DMS79 treated with DMSO at 0.1 percent for 48 hours (cell line): Measurements from ENCODE around the gene FAR1.
"Not testable (repeated sequence)": the region's sequence is repeated elsewhere in the genome, so short reads cannot be mapped to it uniquely, and the experiment has no call there.

Experiments used
- DNase-seq: peaks from one replicate; lab custom pipeline; 2025; lab: John Stamatoyannopoulos, UW

The FAR1 gene, protein sequence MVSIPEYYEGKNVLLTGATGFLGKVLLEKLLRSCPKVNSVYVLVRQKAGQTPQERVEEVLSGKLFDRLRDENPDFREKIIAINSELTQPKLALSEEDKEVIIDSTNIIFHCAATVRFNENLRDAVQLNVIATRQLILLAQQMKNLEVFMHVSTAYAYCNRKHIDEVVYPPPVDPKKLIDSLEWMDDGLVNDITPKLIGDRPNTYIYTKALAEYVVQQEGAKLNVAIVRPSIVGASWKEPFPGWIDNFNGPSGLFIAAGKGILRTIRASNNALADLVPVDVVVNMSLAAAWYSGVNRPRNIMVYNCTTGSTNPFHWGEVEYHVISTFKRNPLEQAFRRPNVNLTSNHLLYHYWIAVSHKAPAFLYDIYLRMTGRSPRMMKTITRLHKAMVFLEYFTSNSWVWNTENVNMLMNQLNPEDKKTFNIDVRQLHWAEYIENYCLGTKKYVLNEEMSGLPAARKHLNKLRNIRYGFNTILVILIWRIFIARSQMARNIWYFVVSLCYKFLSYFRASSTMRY

GRCh38 chr11:13668102-13668956 lies at the start of gene FAR1:
Gene FAR1 (plus strand): TSS chr11:13668668. CDS start chr11:13694766, 26,098 bp downstream.
- peak; percentile 95 for DNase-seq

GRCh38 chr11:13620063-13620462 lies 48.4 kb upstream of the FAR1 start:
- no peak for DNase-seq

DNA sequence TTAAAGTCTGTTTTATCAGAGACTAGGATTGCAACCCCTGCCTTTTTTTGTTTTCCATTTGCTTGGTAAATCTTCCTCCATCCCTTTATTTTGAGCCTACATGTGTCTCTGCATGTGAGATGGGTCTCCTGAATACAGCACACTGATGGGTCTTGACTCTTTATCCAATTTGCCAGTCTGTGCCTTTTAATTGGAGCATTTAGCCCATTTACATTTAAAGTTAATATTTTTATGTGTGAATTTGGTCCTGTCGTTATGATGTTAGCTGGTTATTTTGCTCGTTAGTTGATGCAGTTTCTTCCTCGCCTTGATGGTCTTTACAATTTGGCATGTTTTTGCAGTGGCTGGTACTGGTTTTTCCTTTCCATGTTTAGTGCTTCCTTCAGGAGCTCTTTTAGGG lies 41.6 kb upstream of the FAR1 start:
- not testable (repeated sequence) for DNase-seq

DNA sequence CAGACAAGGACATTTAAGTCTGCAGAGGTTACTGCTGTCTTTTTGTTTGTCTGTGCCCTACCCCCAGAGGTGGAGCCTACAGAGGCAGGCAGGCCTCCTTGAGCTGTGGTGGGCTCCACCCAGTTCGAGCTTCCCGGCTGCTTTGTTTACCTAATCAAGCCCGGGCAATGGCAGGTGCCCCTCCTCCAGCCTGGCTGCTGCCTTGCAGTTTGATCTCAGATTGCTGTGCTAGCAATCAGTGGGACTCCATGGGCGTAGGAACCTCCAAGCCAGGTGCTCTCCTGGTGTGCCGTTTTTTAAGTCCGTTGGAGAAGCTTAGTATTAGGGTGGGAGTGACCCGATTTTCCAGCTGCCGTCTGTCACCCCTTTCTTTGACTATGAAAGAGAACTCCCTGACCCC lies 39.8 kb upstream of the FAR1 start:
- not testable (repeated sequence) for DNase-seq

GRCh38 chr11:13629779-13630178 lies 38.7 kb upstream of the FAR1 start:
- DNase-seq = no peak

GRCh38 chr11:13635290-13635689 lies 33.2 kb upstream of the FAR1 start:
- DNase-seq = no peak

- DNase-seq = no peak
These were observed 32.7 kb upstream of the FAR1 start for GRCh38 chr11:13635804-13636203.

DNA sequence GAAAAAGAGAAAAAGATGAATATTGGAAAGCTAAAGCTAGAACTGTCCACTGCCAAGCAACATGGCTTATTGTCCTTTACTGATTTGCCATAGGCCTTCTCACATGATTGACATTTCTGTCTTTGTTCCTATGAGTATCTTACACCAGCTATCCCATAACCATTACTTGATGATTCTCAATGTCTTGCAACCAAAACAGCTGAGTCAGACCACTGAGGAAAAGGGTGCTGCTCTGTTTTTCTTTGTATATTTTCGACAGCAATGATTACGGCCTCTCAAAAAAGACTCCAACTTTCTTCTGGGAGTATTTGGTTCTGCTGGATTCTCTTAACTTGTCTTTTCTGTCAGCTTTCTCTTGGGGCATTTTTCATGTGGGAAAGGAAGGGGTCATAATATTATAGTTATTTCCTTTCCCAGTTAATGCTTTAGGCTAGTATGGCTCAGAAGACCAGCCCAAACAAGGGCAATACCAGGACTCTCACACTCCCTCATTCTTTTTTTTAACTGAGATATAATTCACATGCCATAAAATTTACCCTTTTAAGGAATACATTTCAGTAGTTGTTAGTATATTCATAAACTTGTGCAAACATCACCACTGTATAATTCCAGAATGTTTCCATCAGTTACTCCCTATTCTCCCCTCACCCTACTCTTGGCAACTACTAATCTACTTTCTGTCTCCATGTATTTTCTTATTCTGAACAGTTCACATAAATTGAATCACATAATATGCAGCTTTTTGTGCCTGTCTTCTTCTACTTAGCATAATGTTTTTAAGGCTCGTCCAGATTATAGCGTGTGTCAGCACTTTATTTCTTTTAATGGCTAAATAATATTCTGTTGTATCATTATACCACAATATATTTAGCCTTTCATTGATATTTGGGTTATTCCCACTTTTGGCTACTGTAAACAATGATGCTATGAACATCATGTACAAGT lies 31.1 kb upstream of the FAR1 start:
- DNase-seq = no peak

DNA sequence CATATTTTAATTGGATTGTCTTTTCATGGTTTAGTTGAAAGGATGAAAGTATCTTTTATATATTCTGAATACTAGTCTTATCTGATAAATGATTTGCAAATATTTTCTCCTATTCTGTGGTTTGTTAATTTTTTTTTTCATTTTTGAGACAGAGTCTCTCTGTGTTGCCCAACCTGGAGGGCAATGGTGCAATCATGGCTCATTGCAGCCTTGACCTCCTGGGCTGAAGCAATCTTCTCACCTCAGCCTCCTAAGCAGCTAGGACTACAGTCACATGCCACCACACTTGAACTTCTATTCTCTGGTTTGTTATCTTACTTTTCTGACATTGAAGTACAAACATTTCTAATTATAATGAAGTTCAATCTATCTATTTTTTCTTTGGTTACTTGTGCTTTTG lies 30.0 kb upstream of the FAR1 start:
- no peak for DNase-seq

DNA sequence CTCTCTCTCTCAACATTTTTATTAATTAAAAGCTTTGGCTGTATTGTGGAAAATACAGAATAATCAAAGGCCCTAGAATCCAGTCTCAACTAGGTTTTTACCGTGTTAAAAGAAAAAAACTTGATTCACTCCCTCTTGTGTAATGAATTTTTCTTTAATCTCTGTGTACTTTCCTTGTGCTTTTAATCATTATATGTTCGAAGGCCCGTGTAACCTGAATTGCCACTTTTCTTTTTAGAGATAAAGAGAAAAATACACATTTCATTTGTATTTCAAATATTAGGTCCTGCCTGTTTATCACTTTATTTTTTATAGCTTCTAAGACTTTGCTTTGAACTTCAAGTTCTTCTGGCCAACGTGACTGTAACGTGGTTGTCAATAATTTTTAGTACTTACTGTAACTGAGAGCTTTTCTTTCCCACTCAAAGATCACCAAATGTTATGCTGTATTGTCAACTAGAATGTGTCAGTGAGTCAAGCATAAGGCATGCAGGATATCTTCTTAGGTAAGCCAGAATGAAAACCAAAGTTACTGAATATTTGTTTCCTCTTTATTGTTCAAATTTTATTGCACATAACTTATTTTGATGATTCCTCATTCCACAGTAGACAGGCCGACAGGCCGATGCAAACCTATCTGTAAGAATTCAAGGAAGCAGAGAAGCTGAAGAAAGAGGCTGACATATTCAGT lies 23.3 kb upstream of the FAR1 start:
- no peak for DNase-seq

- DNase-seq = no peak
These were observed 21.1 kb upstream of the FAR1 start for GRCh38 chr11:13647391-13647790.

- DNase-seq = no peak
These were observed 18.8 kb upstream of the FAR1 start for GRCh38 chr11:13649619-13650018.

DNA sequence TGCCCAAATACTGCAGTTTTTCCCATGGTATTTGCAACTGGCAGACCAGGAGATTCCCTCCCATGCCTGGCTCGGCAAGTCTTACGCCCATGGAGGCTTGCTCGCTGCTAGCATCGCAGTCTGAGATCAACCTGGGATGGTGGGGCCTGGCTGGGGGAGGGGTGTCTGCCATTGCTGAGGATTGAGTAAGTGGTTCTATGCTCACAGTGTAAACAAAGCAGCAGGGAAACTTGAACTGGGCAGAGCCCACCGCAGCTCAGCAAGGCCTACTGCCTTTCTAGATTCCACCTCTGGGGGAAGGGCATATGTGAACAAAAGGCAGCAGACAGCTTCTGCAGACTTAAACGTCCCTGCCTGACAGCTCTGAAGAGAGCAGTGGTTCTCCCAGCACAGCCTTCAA lies 17.0 kb upstream of the FAR1 start:
- not testable (repeated sequence) for DNase-seq

DNA sequence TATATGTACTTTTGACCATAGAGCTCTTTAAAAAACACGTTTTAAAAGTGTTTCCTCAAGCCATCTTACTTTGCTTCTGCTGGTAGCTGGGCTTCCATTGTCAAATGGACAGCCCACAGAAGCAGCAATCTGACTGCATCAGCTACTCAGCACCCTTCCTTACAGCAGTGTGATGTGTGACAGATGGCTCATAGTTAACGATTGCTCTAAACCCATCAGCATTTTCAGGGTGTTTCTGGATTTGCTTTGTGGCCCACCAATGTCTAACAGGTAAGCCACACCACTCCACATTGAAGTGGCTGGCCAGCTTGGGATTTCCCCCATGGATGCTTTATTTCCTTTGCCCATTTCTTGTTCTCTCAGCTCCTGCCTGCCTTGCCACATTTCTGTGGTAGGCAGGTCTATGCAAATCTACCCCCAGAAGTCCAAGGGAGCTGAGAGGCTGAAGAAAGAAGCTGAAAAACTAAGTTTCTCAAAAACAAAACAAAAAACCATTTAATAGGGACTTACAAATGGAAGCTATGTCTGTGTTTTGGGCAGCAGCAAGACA lies 7.3 kb upstream of the FAR1 start:
- DNase-seq = no peak

DNA sequence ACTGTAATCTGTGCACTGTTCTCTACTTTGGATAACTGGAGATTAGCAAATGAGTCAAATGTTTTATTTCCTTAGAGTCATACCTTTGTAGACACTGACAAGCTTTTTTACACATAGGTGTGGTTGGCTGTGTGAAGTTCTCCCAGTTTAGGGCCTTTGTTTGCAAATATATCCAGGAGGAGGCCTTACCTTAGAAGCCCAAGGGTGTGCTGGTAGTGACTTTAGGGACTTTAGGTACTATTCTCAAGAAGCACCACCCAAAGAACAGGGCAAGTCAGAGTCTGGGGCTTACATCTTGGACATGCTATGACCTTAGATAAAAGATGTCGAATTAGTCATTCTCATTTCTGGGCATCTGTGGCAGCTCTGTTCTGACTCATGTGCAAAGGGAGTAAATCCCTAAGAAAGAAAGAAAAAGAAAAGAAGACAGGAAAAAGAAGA lies 4.8 kb upstream of the FAR1 start:
- DNase-seq = no peak

DNA sequence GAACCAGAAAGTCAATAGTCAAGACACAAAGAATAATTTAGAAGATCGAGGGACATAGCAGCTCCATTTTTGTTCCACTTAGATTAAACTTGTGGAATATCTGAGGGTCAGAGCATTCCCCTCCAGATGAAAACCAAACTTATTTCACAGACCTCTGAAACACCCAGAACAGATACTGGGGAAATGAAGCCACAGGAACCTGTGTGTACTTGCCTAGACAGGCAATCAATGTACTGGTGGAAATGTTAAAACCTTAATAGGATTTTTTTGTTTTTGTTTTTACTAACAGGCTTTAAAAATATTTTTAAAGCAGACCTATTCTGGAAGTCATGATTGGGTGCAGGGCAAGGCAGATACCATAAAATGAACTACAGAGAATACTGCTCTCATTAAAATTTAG lies 4.1 kb upstream of the FAR1 start:
- DNase-seq = no peak

GRCh38 chr11:13666708-13667107 lies 1.8 kb upstream of the FAR1 start:
- no peak for DNase-seq

DNA sequence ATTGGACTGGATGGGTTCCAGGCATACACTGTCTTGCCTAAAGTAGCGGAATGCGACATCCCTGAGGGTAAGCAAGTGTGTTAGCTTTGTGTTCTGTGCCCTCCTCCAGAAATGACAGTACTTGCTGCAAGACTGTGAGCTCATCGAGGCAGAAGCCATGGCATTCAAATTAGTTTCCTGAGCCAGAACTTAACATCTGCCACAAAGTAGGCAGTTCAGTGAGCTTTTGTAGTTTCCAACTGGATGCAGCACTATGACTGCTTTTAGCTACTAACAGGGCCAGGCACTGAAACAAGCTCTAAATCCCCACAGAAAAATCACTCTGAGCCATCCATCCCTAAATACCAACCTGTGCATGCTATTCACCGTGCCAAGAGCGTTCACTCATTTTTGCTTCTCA lies 1.2 kb upstream of the FAR1 start:
- DNase-seq = no peak

DNA sequence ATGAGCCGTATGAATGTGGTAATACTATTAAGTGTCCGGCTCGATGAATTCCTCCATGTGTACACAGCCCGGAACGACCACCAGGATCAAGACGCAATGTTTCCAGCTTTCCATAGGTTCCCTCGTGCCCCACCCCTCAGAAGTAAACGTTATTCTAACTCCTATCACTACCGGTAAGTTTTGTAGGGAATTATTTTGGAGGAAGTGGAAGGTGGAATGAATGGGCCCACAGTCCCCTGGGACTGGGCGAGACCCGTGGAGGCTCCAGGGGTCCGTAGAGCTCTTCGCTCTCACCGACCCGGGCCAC lies 720 bp upstream of the FAR1 start:
- DNase-seq = no peak

DNA sequence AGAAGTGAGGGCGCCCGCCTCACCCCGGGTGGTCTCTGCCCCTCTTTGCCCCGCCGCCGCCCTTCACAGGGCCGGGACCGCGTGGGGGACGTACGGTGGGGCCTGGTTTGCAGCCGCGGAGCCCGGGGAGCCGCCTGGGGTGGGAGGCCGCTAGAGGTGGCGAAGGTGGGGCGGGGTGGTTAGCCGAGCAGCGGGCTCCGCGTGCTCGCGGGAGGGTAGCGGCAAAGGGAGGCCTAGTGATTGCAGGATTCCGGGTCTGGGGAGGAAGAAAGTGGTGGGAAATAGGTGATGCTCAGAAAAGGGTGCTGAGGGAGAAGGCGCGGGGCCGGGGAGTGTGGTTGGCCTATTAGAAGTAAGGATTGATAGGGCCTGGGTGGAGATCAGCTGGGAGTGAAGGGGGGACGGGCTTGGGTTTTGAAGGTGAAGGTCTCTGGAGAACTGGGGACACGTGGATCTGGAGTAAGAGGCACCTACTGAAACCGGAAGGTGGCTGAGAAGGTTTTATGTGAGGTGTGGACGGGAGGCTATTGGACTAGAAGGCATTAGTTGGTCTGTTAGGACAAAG lies 571 bp downstream of the FAR1 start:
- DNase-seq = peak; percentile 41
